NCI-H1436 (cell line): ENCODE measurements around the gene WDR55.
A peak's percentile ranks its signal among the peaks of the same experiment; 100 is the strongest.
"Not testable (repeated sequence)": the region's sequence is repeated elsewhere in the genome, so short reads cannot be mapped to it uniquely, and the experiment has no call there.

ENCODE experiments used
- DNase-seq: peaks from one replicate; lab custom pipeline; 2025; lab: John Stamatoyannopoulos, UW

The WDR55 gene

GRCh38 chr5:140710899-140711552 is 46.3 kb downstream of the WDR55 start:
- peak; percentile 89 for DNase-seq

- DNase-seq, result no peak
Observed at GRCh38 chr5:140711794-140712193, 47.1 kb downstream of the WDR55 start.

- DNase-seq, result no peak
Observed at GRCh38 chr5:140713562-140714094, 48.9 kb downstream of the WDR55 start.

- not testable (repeated sequence) for DNase-seq
Observed at GRCh38 chr5:140716238-140716637, 51.5 kb downstream of the WDR55 start.

- no peak for DNase-seq
Observed at GRCh38 chr5:140718266-140718592, 53.5 kb downstream of the WDR55 start.

- DNase-seq, result not testable (repeated sequence)
Observed at GRCh38 chr5:140720738-140721137, 56.0 kb downstream of the WDR55 start.

DNA sequence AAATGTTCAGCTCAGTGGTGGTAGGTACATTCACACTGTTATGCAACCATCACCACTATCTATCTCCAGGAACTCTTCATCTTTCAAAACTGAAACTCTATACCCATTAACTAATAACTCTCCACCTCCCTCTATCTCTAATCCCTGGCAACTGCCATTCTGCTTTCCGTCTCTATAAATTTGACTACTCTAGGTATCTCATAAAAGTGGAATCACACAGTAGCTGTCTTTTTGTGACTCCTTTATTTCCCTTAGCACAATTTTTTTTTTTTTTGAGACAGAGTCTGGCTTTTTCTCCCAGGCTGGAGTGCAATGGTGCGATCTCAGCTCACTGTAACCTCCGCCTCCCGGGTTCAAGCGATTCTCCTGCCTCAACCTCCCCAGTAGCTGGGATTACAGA is 56.7 kb downstream of the WDR55 start:
- not testable (repeated sequence) for DNase-seq
